Measurements from ENCODE around the gene RGS4. TPM values are rescaled to one million over a fixed set of nuclear protein-coding genes. Genes with fewer than 3 reads are reported as not detected.

RGS4 gene
- total RNA-seq = 2.4 and 538 TPM in 2 replicates

DNA sequence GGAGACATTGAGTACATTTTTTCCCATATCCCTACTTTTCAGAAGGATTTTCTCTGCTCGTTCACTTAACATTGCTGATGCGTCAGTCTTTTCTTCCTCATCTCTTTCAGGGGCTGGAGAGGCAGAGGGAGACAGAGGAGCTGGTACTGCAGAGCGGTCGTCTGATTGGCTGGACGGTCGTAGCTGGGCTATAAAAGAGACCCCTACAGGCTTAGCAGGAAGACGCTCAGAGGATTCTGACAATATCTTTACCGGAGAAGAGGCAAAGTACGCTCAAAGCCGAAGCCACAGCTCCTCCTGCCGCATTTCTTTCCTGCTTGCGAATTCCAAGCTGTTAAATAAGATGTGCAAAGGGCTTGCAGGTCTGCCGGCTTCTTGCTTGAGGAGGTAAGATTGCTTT lies at the start of gene RGS4:
TSS of gene RGS4 (plus strand) at position 220 of the 400 bp plus-strand sequence. CDS start at position 344, 124 bp downstream.

Other genes starting within 250 kb of the RGS4 start
- under 0.01 TPM in 1 of 2 replicates, not detected in the other for gene CCDC190, start 208.2 kb upstream of the RGS4 start, total RNA-seq
- 2.2 and 22.5 TPM in 2 replicates for gene RGS5, start 133.6 kb downstream of the RGS4 start, total RNA-seq